GM18909 (cell line): ENCODE measurements around the gene PDLIM7.

Source experiments
- ATAC-seq: cut with Tn5 transposase; IDR thresholded peaks from one replicate; pipeline ENCODE4 v1.9.1; 2021; ENCODE audit warnings: mild to moderate bottlenecking; ENCODE audit not compliant: unreplicated experiment, poor library complexity

Gene PDLIM7

DNA sequence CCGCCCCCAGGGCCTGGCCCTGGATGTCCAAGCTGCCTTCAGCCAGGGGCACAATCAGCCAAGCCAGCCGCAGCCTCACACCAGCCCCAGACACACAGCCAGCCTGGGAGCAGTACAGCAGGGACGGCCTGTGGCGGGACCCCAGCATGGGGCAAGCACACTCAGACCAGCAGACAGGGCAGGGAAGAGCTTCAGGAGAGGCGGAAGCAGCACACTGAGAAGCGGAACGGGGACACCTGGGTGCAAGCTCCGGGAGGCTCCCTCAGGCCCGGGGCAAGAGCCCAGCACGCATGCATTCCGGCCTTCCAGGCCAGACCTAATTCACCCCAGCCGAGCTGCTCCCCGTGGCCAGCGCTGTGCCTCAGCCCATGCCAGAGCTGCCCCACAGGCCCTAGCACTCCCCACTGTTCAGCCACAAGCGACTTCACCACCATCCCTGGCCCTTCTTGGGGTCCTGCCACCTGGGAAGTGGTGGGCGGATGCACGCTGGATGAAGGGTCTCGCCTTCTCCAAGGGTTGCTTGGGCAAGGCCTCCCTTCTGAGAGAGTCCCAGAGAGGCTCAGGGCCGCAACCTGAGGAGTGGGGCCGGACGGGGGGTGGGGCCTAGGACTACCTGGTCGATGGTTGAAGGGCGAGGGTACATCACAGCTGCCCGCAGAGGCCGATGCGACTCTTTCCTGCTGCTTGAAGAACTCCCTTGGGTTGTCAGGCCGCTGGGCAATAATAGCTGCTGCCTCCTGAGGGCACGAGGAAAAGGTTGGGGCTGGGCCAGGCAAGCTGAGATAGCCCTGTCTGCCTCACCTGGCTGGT is 37.4 kb downstream of the PDLIM7 start:
- no peak for ATAC-seq

DNA sequence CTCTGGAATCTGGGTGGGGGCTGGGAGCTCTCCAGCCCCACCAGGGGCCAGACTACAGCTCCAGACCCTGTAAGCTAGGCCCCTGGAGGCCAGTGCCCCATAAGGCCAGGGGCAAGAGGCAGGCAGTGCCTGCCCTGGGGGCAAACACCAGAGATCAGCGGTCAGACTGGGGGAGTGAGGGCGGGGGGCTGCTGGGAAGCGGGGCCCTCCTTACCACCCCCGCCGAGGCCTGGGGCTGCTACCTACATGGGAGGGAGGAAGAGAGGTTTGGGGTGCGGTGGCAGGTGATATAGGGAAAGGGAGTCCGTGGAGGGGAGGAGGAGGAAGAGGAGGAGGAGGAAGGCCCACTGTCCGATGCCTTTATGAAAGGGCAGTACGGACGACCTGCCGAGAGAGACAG is 38.0 kb downstream of the PDLIM7 start:
- no peak for ATAC-seq

DNA sequence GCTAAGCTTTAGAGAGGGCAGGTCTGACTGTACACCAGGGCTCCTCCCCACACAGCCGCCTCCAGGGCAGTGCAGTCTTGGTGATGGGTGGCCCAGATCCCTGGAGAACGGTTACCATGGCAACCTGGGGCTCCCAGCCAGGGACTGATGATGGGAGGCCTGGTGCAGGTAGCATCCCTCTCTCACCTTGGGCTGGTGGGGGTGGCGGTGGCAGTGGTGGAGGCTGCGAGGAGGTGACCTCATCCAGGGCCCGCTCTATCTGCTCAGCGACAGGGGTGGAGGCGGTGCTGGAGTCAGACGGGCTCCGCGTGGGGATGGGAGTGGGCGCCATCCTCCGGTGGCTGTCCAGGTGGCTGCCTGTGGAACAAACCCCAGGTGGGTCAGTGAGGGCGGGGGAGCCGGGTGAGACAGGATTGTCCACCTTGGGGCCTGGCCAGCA is 38.5 kb downstream of the PDLIM7 start:
- no peak for ATAC-seq

GRCh38 chr5:177457852-177458681 is 39.3 kb downstream of the PDLIM7 start:
- no peak for ATAC-seq

- ATAC-seq = no peak
These were observed 40.2 kb downstream of the PDLIM7 start for GRCh38 chr5:177456976-177457851.

- no peak for ATAC-seq
These were observed 40.8 kb downstream of the PDLIM7 start for GRCh38 chr5:177456591-177456964.

- peak; percentile 15 for ATAC-seq
These were observed 41.5 kb downstream of the PDLIM7 start for GRCh38 chr5:177455661-177456590.

GRCh38 chr5:177455036-177455660 is 42.3 kb downstream of the PDLIM7 start:
- ATAC-seq = peak; percentile 52

GRCh38 chr5:177454397-177455035 is 42.9 kb downstream of the PDLIM7 start:
- ATAC-seq = peak; percentile 56

DNA sequence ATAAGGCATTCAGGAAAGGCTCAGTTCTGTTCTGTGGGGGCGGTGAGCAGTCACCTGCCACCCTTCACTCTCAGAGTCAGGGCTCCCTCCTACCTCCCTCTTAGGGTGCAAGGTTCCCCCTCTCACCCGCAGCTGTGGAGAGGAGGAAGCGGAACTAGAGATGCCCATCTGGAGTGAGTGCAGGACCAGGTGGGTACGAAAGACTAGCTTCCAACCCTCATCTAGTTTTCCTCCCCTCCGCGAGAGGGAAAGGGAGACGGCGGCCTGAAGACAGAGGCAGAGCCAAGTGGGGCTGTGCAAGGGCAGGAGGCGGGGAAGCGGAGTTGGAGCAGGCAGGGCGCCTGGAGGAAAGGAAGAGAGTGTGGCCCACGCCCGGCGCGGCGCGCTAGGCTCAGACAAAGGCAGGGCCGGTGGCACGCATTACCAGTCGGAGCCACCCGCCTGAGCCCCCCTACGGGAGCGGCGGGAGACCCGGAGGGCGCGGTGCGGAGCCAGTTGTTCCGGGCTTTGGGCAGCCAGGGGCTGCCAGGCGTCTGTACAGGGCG is 43.5 kb downstream of the PDLIM7 start:
- peak; percentile 3 for ATAC-seq

DNA sequence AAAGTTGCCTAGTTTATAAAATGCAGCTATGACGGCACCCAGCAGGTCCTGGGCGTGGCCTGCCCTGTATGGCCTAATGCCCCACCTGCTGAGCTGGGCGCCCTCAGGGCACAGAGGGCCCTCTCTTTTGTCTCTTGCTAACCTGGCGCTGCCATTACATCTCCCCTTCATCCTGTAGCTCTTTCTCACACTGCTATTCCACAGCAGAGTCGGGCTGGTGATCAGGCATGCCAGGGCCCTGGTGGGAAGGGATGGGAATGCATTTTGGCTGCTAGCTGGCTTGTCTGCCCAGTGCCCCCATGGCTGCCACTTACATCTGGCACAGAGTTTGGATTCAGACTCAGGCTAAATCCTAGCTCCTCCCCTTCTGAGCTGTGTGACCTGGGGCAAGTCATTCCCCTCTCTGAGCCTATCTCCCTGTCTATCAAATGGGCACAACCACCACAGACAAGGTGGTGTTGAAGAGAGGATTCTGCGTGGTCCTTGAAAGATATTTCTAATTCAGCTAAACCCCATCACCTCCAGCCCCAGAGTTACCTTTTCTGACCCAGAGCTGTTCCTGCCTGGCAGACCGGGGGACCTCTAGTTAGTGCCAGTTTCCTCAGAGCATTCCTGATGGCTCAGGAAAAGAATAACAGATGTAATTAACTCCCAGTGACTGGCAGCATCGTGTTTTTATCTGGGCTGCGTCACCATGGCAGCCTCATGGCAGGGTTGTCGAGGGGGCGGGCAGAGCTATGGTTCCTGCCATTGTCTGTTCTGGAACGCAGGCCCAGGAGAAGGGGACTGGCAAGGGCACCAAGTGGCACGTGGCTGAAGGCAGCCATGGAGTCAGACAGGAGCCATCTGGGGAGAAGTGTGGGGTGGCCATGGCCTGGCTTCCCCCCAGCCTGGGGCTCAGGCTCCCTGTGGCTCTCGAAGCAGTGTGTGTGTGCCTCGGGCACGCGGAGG is 44.4 kb downstream of the PDLIM7 start:
- no peak for ATAC-seq

GRCh38 chr5:177450667-177451424 is 46.6 kb downstream of the PDLIM7 start:
- no peak for ATAC-seq

DNA sequence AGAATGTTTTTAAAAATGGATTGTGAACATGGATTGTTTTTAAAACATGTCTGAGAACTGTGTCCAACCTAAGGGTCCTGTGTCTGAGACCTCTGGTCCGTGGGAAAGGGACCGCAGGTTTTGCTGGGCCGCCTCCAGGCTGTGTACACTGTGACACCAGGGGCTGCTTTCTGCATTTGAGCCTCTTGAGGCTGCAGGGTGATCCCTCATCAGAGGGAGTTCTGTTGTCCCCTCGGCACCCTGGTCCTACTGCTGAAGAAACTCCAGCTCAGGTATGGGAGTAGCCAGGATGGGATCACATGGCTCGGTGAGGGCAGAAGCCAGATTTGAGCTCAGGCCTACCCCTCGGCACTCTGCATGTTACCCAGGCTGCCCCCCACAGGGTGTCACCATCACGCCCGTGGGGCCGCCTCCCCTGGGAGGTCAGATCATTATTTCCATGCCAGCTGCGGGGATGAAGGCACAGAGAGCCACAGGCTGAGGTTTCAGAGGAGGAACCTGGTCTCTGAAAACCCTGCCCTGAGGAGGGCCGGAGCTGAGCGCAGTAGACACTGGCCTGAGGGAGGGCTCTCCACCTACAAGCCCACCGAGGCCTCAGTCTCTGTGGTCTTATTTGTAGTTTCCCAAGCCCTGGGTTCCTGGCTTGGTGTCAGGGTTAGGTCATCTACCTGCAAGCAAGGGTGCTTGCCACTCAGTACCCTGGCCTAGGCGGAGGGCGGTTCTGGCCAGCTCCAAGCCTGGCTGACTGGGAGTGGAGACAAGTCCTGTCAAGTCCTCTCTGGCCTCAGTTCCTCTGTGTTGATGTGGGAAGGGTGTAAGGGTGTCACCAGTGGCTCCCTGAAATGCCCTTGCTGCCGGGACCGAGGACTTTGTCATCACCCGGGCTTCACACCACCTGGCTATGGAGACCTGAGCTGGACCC is 48.0 kb downstream of the PDLIM7 start:
- ATAC-seq = no peak

GRCh38 chr5:177448244-177448950 is 49.0 kb downstream of the PDLIM7 start:
- ATAC-seq = no peak
